Suprapubic skin (tissue), 3 donors: ENCODE measurements around the gene PPP1R14C.

Source experiments
- POLR2AphosphoS5 ChIP-seq, 3 donors: sonication (generic); formaldehyde crosslinking; IDR thresholded peaks; one replicate each; pipeline ENCODE4 v1.6.1; 2017; ENCODE audit warnings: antibody characterized with exemption in 3 of 3
- TF ChIP-seq, protein P1 (sequence below), 2 donors: fragments of 200-600 bp in 1 of 2; fragments of 450-650 bp in 1 of 2; sonication (generic) in 1 of 2; IDR thresholded peaks; one replicate each; pipeline ENCODE4 v1.5.1; 2016 to 2019; ENCODE audit warnings: antibody characterized with exemption in 2 of 2, mild to moderate bottlenecking in 1 of 2, moderate library complexity in 1 of 2

DNA sequence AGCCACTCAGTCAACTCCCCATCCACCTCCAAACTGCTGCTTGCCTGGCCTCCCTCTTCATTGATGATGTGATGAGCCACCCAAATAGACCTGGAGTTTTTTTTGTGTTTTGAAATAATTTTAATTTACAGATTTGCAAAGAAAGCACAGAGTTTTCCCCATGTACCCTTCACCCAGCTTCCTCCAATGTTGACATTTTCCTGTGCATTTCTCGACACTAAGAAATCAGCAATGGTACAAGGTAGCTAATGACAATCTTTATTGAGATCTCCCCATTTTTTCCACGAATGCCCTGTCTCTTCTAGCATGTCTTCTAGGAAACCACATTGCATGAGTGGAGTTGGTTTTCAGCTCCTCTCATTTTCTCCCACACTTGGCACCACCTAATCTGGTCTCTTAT lies 30.1 kb downstream of the PPP1R14C start:
- TF ChIP-seq, protein P1, sequence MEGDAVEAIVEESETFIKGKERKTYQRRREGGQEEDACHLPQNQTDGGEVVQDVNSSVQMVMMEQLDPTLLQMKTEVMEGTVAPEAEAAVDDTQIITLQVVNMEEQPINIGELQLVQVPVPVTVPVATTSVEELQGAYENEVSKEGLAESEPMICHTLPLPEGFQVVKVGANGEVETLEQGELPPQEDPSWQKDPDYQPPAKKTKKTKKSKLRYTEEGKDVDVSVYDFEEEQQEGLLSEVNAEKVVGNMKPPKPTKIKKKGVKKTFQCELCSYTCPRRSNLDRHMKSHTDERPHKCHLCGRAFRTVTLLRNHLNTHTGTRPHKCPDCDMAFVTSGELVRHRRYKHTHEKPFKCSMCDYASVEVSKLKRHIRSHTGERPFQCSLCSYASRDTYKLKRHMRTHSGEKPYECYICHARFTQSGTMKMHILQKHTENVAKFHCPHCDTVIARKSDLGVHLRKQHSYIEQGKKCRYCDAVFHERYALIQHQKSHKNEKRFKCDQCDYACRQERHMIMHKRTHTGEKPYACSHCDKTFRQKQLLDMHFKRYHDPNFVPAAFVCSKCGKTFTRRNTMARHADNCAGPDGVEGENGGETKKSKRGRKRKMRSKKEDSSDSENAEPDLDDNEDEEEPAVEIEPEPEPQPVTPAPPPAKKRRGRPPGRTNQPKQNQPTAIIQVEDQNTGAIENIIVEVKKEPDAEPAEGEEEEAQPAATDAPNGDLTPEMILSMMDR (IDR thresholded peaks at IDR 0.05): no peak
- TF ChIP-seq POLR2AphosphoS5 (IDR thresholded peaks at IDR 0.05): no peak
